NCI-H1436 (cell line): Measurements from ENCODE around the gene PRPF40B.
"Not testable (repeated sequence)": the region's sequence is repeated elsewhere in the genome, so short reads cannot be mapped to it uniquely, and the experiment has no call there.

Experiments
- DNase-seq: peaks from one replicate; lab custom pipeline; 2025; lab: John Stamatoyannopoulos, UW

Gene PRPF40B

GRCh38 chr12:49609059-49609874, 14.1 kb upstream of the PRPF40B start:
- DNase-seq: no peak

- DNase-seq: no peak
Observed at GRCh38 chr12:49609875-49610154, 13.5 kb upstream of the PRPF40B start.

- DNase-seq: not testable (repeated sequence)
Observed at GRCh38 chr12:49610785-49611184, 12.6 kb upstream of the PRPF40B start.

GRCh38 chr12:49612210-49612609, 11.2 kb upstream of the PRPF40B start:
- DNase-seq: no peak

- DNase-seq: no peak
Observed at GRCh38 chr12:49615725-49616124, 7.6 kb upstream of the PRPF40B start.

GRCh38 chr12:49616533-49617219, 6.7 kb upstream of the PRPF40B start:
- no peak for DNase-seq

- no peak for DNase-seq
Observed at GRCh38 chr12:49618576-49618975, 4.8 kb upstream of the PRPF40B start.

GRCh38 chr12:49619286-49619685, 4.1 kb upstream of the PRPF40B start:
- DNase-seq: no peak

- no peak for DNase-seq
Observed at GRCh38 chr12:49621651-49622500, 1.5 kb upstream of the PRPF40B start.

- no peak for DNase-seq
Observed at GRCh38 chr12:49622501-49623141, 740 bp upstream of the PRPF40B start.

- no peak for DNase-seq
Observed at GRCh38 chr12:49624921-49625577, 1.7 kb downstream of the PRPF40B start.

GRCh38 chr12:49626169-49626835, 2.9 kb downstream of the PRPF40B start:
- no peak for DNase-seq

- DNase-seq: no peak
Observed at GRCh38 chr12:49626836-49627235, 3.5 kb downstream of the PRPF40B start.

GRCh38 chr12:49627752-49628360, 4.5 kb downstream of the PRPF40B start:
- no peak for DNase-seq

- no peak for DNase-seq
Observed at GRCh38 chr12:49631336-49631907, 8.1 kb downstream of the PRPF40B start.

- DNase-seq: no peak
Observed at GRCh38 chr12:49632401-49632800, 9.0 kb downstream of the PRPF40B start.

- DNase-seq: no peak
Observed at GRCh38 chr12:49632986-49633702, 9.8 kb downstream of the PRPF40B start.

GRCh38 chr12:49633703-49634345, 10.5 kb downstream of the PRPF40B start:
- no peak for DNase-seq

GRCh38 chr12:49635036-49635435, 11.7 kb downstream of the PRPF40B start:
- DNase-seq: no peak
